IMR-90 (cell line): ENCODE data around the gene PPIH. TPM values are rescaled to one million over a fixed set of nuclear protein-coding genes. Genes with fewer than 3 reads are reported as not detected.

Experiments used
- ATAC-seq: fragments of 200-7000 bp; cut with Tn5 transposase; 2 replicates; pipeline ENCODE4 v1.9.1; 2020; ENCODE audit warnings: low read depth, mild to moderate bottlenecking, moderate library complexity
- BruUV-seq: library from RNA; stranded (reverse); fragments of 400-500 nt; replicated peaks from 2 replicates; lab custom pipeline; 2021; lab: Mats Ljungman, UMichigan
- CTCF ChIA-PET: fragments of 300-600 bp; formaldehyde crosslinking; extraction: SDS; loops from one replicate; lab custom pipeline; 2021; ENCODE audit warnings: antibody characterized with exemption; lab: Yijun Ruan, JAX
- POLR2A ChIA-PET: fragments of 300-600 bp; sonication (Branson Sonifier 250); formaldehyde crosslinking; loops from one replicate; lab custom pipeline; 2022; ENCODE audit warnings: antibody characterized with exemption; ENCODE audit not compliant: unreplicated experiment; lab: Charles Lee
- DNase-seq: peaks from one replicate; pipeline ENCODE4 v3.0.0; 2013
- H2AFZ ChIP-seq: replicated peaks from 2 replicates; pipeline ENCODE3; 2013; ENCODE audit warnings: low read length, mild to moderate bottlenecking; ENCODE audit not compliant: poor library complexity
- H2AK5ac ChIP-seq: 2 replicates; pipeline ENCODE4 v1.6.1; 2013; ENCODE audit warnings: low read depth, low read length, inconsistent platforms
- H2AK9ac ChIP-seq: replicated peaks from 2 replicates; pipeline ENCODE3; 2013; ENCODE audit warnings: mild to moderate bottlenecking, low read depth, low read length, moderate library complexity; ENCODE audit not compliant: poor library complexity
- H2BK120ac ChIP-seq: 2 replicates; pipeline ENCODE4 v1.6.1; 2013; ENCODE audit warnings: low read depth, low read length, inconsistent platforms
- H2BK15ac ChIP-seq: 3 replicates; pipeline ENCODE4 v1.6.1; 2013; ENCODE audit warnings: low read depth, low read length, inconsistent platforms
- H2BK20ac ChIP-seq: 2 replicates; pipeline ENCODE4 v1.6.1; 2013; ENCODE audit warnings: low read depth, mild to moderate bottlenecking, inconsistent platforms, low read length, moderate library complexity
- H2BK5ac ChIP-seq: 2 replicates; pipeline ENCODE4 v1.6.1; 2013; ENCODE audit warnings: mild to moderate bottlenecking, low read depth, low read length, inconsistent platforms; ENCODE audit not compliant: poor library complexity, severe bottlenecking
- H3K14ac ChIP-seq: replicated peaks from 2 replicates; pipeline ENCODE4 v1.6.1; 2013; ENCODE audit warnings: low read depth, low read length, inconsistent platforms
- H3K18ac ChIP-seq: 2 replicates; pipeline ENCODE4 v1.6.1; 2013; ENCODE audit warnings: low read depth, low read length, control low read depth
- H3K23ac ChIP-seq: 2 replicates; pipeline ENCODE4 v1.6.1; 2013; ENCODE audit warnings: low read depth, low read length, inconsistent platforms
- H3K27ac ChIP-seq: 2 replicates; pipeline ENCODE4 v1.5.1; 2013; ENCODE audit warnings: mild to moderate bottlenecking, control low read depth, low read length; ENCODE audit not compliant: insufficient read depth
- H3K27me3 ChIP-seq: 2 replicates; pipeline ENCODE4 v1.6.1; 2013; ENCODE audit warnings: low read length; ENCODE audit not compliant: control insufficient read depth, insufficient read depth
- H3K36me3 ChIP-seq: 2 replicates; pipeline ENCODE4 v1.6.1; 2013; ENCODE audit warnings: low read length, mixed read lengths; ENCODE audit not compliant: control insufficient read depth, insufficient read depth
- H3K4ac ChIP-seq: 2 replicates; pipeline ENCODE4 v1.6.1; 2013; ENCODE audit warnings: low read depth, low read length, inconsistent platforms
- H3K4me1 ChIP-seq: 2 replicates; pipeline ENCODE4 v1.6.1; 2013; ENCODE audit warnings: low read length, mixed read lengths; ENCODE audit not compliant: control insufficient read depth, insufficient read depth
- H3K4me2 ChIP-seq: 2 replicates; pipeline ENCODE4 v1.6.1; 2013; ENCODE audit warnings: low read depth, mild to moderate bottlenecking, control low read depth, low read length, moderate library complexity
- H3K4me3 ChIP-seq: 2 replicates; pipeline ENCODE4 v1.5.1; 2013; ENCODE audit warnings: low read depth, mild to moderate bottlenecking, control low read depth, low read length, moderate library complexity; ENCODE audit not compliant: insufficient read depth
- H3K56ac ChIP-seq: 2 replicates; pipeline ENCODE4 v1.6.1; 2013; ENCODE audit warnings: low read length, inconsistent platforms; ENCODE audit not compliant: insufficient read depth; ENCODE audit errors: extremely low read depth
- H3K79me1 ChIP-seq, 2 experiments: 2 replicates each; pipeline ENCODE4 v1.6.1; 2013; ENCODE audit warnings: low read length in 2 of 2, inconsistent platforms in 1 of 2, low read depth in 1 of 2
- H3K9ac ChIP-seq: 2 replicates; pipeline ENCODE4 v1.6.1; 2013; ENCODE audit warnings: low read depth, low read length, control low read depth
- H3K9me1 ChIP-seq: 2 replicates; pipeline ENCODE4 v1.6.1; 2013; ENCODE audit warnings: low read length, inconsistent platforms; ENCODE audit not compliant: insufficient read depth
- H3K9me3 ChIP-seq: 2 replicates; pipeline ENCODE4 v1.6.1; 2013; ENCODE audit warnings: low read length; ENCODE audit not compliant: control insufficient read depth, insufficient read depth
- H4K20me1 ChIP-seq: 2 replicates; pipeline ENCODE4 v1.6.1; 2013; ENCODE audit warnings: low read length, inconsistent platforms; ENCODE audit not compliant: insufficient read depth
- H4K5ac ChIP-seq: 2 replicates; pipeline ENCODE4 v1.6.1; 2013; ENCODE audit warnings: mild to moderate bottlenecking, low read depth, low read length, control low read depth
- H4K8ac ChIP-seq, 2 experiments: 2 replicates each; pipeline ENCODE4 v1.6.1; 2013; ENCODE audit warnings: low read depth in 2 of 2, low read length in 2 of 2, control low read depth in 1 of 2, inconsistent platforms in 1 of 2
- H4K91ac ChIP-seq: 2 replicates; pipeline ENCODE4 v1.6.1; 2013; ENCODE audit warnings: low read depth, low read length, inconsistent platforms; ENCODE audit not compliant: insufficient read depth
- CTCF ChIP-seq: conservative IDR thresholded peaks from 2 replicates; pipeline ENCODE4 v1.5.1; 2012; ENCODE audit warnings: mild to moderate bottlenecking, low read depth, low read length, improper control_type of control experiment
- MXI1 ChIP-seq: IDR thresholded peaks from 2 replicates; pipeline ENCODE4 v1.6.1; 2012; ENCODE audit warnings: low read depth, mild to moderate bottlenecking, low read length, moderate library complexity, borderline replicate concordance
- NFE2L2 ChIP-seq: fragments of 150-350 bp; IDR thresholded peaks from 2 replicates; pipeline ENCODE4 v1.6.1; 2016; ENCODE audit warnings: low read depth, mild to moderate bottlenecking, low read length
- WGBS, 2 experiments: methylation state at CpG; one replicate each; pipeline versions ENCODE4 v1.1.5 to v1.1.7; 2013; ENCODE audit warnings: missing lambda C conversion rate in 2 of 2; ENCODE audit not compliant: insufficient read length in 1 of 2; ENCODE audit errors: extremely low coverage in 2 of 2; 5-methylcytosine and 5-hydroxymethylcytosine counted together
- dilution Hi-C: fragments of 300-500 bp; cut with HindIII; formaldehyde crosslinking; loops from one replicate; pipeline ENCODE4 v1.14.3; 2018; ENCODE audit warnings: low sequenced_read_pairs; ENCODE audit not compliant: unreplicated experiment
- in situ Hi-C: fragments of 300-500 bp; cut with MboI; formaldehyde crosslinking; loops from 3 replicates; pipeline ENCODE4 v1.14.3; 2019; ENCODE audit warnings: low sequenced_read_pairs, inconsistent platforms, mixed read lengths
- intact Hi-C: fragments of 100-400 bp; cut with micrococcal nuclease; formaldehyde crosslinking; loops from 2 replicates; pipeline ENCODE4 v1.10.0; 2022
- polyA plus RNA-seq, 3 experiments: library from polyadenylated mRNA; depleted of rRNA; stranded (reverse); fragments of >200 nt; gene quantifications; 2 replicates each; pipeline ENCODE4 v1.2.3, GENCODE V29; 2012; ENCODE audit warnings: low replicate concordance in 1 of 3
- total RNA-seq: library from RNA; depleted of rRNA; stranded (reverse); fragments of >200 nt; gene quantifications from 2 replicates; pipeline ENCODE4 v1.2.3, GENCODE V29; 2012

PPIH gene
- total and polyA plus RNA-seq, 2 of the 4 experiments (the other 2 are of a cell fraction) = 22.4 to 52.1 TPM

GRCh38 chr1:42691157-42691498 lies 32.9 kb downstream of the PPIH start:
- no peak overlapping the region for H2BK20ac ChIP-seq
- POLR2A ChIA-PET = no interaction called here

More at GRCh38 chr1:42691157-42691498, 32.9 kb downstream of the PPIH start:
- CTCF ChIA-PET = interaction anchor here (0.9 to 1.5 kb wide), 3 partner anchors 10 to 207 kb away, joined by 3 to 4 read pairs (median 3); no protein-coding TSS in a partner anchor
- Histone ChIP-seq H2BK5ac (no peak overlapping the region), H3K9me3 (no peaks in the 10 kb centered on the region), H3K79me1 (peaks cover 7 to 30% of the 10 kb centered on the region in 2 experiments), H2BK120ac (no peak overlapping the region), H4K20me1 (peaks cover 86% of the 10 kb centered on the region), H3K4me1 (peaks cover 20% of the 10 kb centered on the region), H4K5ac (no peak overlapping the region), H3K23ac (no peak overlapping the region), H3K27me3 (no peaks in the 10 kb centered on the region), H3K4me3 (no peak overlapping the region), H3K36me3 (peaks cover 10% of the 10 kb centered on the region), H3K4me2 (no peak overlapping the region; the same call in 1 of the 2 replicates), H3K9me1 (peaks cover 15% of the 10 kb centered on the region), H3K18ac (no peak overlapping the region), H3K4ac (no peak overlapping the region), H2BK15ac (no peak overlapping the region), H3K56ac (no peak overlapping the region), H2AK9ac (no peak overlapping the region), H3K9ac (no peak overlapping the region), H2AFZ (no peak overlapping the region), H4K8ac (no peak overlapping the region), H3K27ac (no peak overlapping the region), H2AK5ac (no peak overlapping the region), H4K91ac (no peak overlapping the region), H3K14ac (no peak overlapping the region)
- DNase-seq = no peak
- BruUV-seq = no TSS peak
- no peak for ATAC-seq
- dilution Hi-C loops (no loop called here), in situ Hi-C loops (no loop called here), intact Hi-C loops (no loop called here)
- WGBS, 2 experiments = no CpG with 5 or more reads among the region's 4 CpGs
- TF ChIP-seq CTCF (no peak), MXI1 (no peak), NFE2L2 (no peak)
